Tibial nerve (tissue), 4 donors: ENCODE results near the gene HMCN2.

Experiments
- CTCF ChIP-seq, 5 experiments: fragments of 200-600 bp in 3 of 5; fragments of 450-650 bp in 2 of 5; sonication (generic) in 3 of 5; IDR thresholded peaks; one replicate each; pipeline ENCODE4 v1.5.1; 2016 to 2019; ENCODE audit warnings: antibody characterized with exemption in 5 of 5, mild to moderate bottlenecking in 3 of 5, moderate library complexity in 2 of 5
- EP300 ChIP-seq, 2 donors: sonication (generic); formaldehyde crosslinking; IDR thresholded peaks; one replicate each; pipeline ENCODE4 v1.6.1; 2017; ENCODE audit warnings: antibody characterized with exemption in 2 of 2, mild to moderate bottlenecking in 1 of 2
- POLR2A ChIP-seq, 2 donors: fragments of 450-650 bp; IDR thresholded peaks; one replicate each; pipeline ENCODE4 v1.6.1; 2017; ENCODE audit warnings: antibody characterized with exemption in 2 of 2, mild to moderate bottlenecking in 2 of 2, moderate library complexity in 2 of 2

GRCh38 chr9:130303613-130304055 lies 38.1 kb downstream of the HMCN2 start:
- TF ChIP-seq CTCF (IDR thresholded peaks at IDR 0.05) (no peak), POLR2A (IDR thresholded peaks at IDR 0.05) (no peak), EP300 (IDR thresholded peaks at IDR 0.05) (no peak)
